ENCODE data around the gene ZNF892.

DNA sequence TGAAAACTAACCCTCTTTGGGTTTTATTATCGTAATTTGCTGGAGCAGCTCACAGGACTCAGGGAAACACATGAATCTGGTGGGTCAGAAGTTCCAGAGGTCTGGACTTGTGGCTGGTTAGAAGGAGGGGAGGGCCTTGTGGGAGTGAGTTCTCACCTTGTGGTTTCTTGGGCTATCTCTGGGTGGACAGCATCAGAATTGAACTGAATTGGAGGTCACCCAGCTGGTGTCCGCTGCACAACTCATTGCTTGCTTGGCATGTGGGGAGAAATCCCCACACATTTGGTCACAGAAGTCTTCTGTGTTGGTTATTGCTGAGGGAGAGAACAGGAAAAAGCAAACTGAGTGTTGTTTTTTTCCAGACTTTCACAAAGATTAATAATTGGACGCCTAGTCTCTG is 27.5 kb downstream of the ZNF892 start:
- no peak for TF ChIP-seq CTCF (IDR thresholded peaks at IDR 0.05)
- TF ChIP-seq POLR2A (IDR thresholded peaks at IDR 0.05) = no peak
